Peyer's patch (tissue), 4 donors: ENCODE data around the gene MAB21L3. TPM values are rescaled to one million over a fixed set of nuclear protein-coding genes. Genes with fewer than 3 reads are reported as not detected.

Experiments used
- DNase-seq, 3 donors: peaks; one replicate each; pipeline ENCODE4 v3.0.0-alpha.2; 2017 to 2019
- H3K27ac ChIP-seq, 4 donors: fragments of 200-600 bp; sonication (generic); one replicate each; pipeline ENCODE4 v1.5.1; 2016 to 2019
- H3K27me3 ChIP-seq, 2 donors: fragments of 200-600 bp; sonication (generic); one replicate each; pipeline ENCODE4 v1.5.1; 2019
- H3K36me3 ChIP-seq, 3 donors: fragments of 200-600 bp; sonication (generic); one replicate each; pipeline ENCODE4 v1.5.1; 2016 to 2019
- H3K4me1 ChIP-seq, 4 donors: fragments of 200-600 bp; sonication (generic); one replicate each; pipeline ENCODE4 v1.5.1; 2016 to 2019
- H3K4me3 ChIP-seq, 4 donors: fragments of 200-600 bp; sonication (generic); 1 replicate in 3 of 4; 2 replicates in 1 of 4; pipeline ENCODE4 v1.5.1; 2016 to 2019; ENCODE audit warnings: mild to moderate bottlenecking in 1 of 4
- H3K9me3 ChIP-seq, 4 donors: fragments of 200-600 bp; sonication (generic); one replicate each; pipeline ENCODE4 v1.5.1; 2016 to 2019; ENCODE audit warnings: mild to moderate bottlenecking in 1 of 4
- POLR2A ChIP-seq, 2 donors: fragments of 450-650 bp; IDR thresholded peaks; one replicate each; pipeline ENCODE4 v1.5.1; 2017; ENCODE audit warnings: antibody characterized with exemption in 2 of 2, mild to moderate bottlenecking in 2 of 2, moderate library complexity in 2 of 2
- total RNA-seq, 4 donors: library from RNA; depleted of rRNA; stranded (reverse); fragments of >200 nt; gene quantifications; one replicate each; pipeline ENCODE4 v1.1.0, GENCODE V29; 2016
- TF ChIP-seq, protein P1 (sequence below), 6 experiments: fragments of 450-650 bp in 4 of 6; fragments of 200-600 bp in 2 of 6; sonication (generic) in 1 of 6; IDR thresholded peaks; one replicate each; pipeline ENCODE4 v1.5.1; 2017 to 2019; ENCODE audit warnings: antibody characterized with exemption in 6 of 6, mild to moderate bottlenecking in 3 of 6, moderate library complexity in 1 of 6

The MAB21L3 gene
- total RNA-seq, 4 donors from 2014 or later = 0.94 to 1.8 (median 1.1) TPM; not detected in 1

DNA sequence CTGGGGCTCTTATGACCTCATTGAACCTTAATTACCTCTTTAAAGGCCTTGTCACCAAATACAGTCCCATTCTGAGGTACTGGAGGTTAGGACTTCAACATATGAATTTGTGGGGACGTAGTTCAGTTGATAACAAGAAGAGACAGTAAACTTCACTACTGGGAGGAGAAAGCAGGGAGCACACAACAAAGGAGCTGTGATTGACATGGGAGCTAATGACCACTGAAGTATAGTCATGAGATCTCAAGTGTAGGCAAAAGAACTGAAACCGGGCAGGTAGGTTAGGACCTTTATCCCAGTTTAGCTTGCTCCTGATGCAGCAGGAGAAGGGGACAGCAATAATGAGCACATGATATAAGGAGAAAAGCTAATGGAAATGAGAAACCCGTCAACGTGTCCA lies 11.8 kb upstream of the MAB21L3 start:
- no peaks in the 10 kb centered on the region for H3K27me3 ChIP-seq
- no peaks in the 10 kb centered on the region for H3K4me1 ChIP-seq
- peaks cover 0 to 9% (median 0%) of the 10 kb centered on the region in 4 donors for H3K9me3 ChIP-seq
- H3K36me3 ChIP-seq = no peaks in the 10 kb centered on the region
- TF ChIP-seq POLR2A (IDR thresholded peaks at IDR 0.05) = no peak
- TF ChIP-seq, protein P1, sequence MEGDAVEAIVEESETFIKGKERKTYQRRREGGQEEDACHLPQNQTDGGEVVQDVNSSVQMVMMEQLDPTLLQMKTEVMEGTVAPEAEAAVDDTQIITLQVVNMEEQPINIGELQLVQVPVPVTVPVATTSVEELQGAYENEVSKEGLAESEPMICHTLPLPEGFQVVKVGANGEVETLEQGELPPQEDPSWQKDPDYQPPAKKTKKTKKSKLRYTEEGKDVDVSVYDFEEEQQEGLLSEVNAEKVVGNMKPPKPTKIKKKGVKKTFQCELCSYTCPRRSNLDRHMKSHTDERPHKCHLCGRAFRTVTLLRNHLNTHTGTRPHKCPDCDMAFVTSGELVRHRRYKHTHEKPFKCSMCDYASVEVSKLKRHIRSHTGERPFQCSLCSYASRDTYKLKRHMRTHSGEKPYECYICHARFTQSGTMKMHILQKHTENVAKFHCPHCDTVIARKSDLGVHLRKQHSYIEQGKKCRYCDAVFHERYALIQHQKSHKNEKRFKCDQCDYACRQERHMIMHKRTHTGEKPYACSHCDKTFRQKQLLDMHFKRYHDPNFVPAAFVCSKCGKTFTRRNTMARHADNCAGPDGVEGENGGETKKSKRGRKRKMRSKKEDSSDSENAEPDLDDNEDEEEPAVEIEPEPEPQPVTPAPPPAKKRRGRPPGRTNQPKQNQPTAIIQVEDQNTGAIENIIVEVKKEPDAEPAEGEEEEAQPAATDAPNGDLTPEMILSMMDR (IDR thresholded peaks at IDR 0.05) = no peak
- no peak overlapping the region for H3K4me3 ChIP-seq
- H3K27ac ChIP-seq = no peak overlapping the region
- no peak for DNase-seq

DNA sequence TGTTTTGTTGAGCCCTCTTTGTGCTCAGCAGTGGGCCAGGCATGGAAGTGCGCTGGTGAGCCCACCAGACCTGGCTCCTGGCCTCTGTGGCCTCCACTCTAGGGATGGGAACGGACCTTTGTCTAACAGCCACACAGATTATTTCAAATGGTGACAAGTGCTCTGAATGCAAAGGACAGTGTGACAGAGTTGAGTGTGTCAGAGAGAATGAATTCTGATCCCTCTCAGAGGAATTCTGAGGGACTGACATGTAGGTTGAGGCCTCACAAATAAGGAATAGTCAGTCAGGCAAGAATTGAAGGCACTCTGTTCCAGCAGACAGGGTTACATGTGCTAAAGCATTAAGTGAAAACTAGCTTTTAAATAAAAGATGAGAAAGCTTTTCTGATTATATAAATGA lies 11.3 kb upstream of the MAB21L3 start:
- no peaks in the 10 kb centered on the region for H3K27me3 ChIP-seq
- no peaks in the 10 kb centered on the region for H3K4me1 ChIP-seq
- no peaks in the 10 kb centered on the region for H3K36me3 ChIP-seq
- H3K27ac ChIP-seq = no peak overlapping the region
- TF ChIP-seq, protein P1 (IDR thresholded peaks at IDR 0.05) = no peak
- TF ChIP-seq POLR2A (IDR thresholded peaks at IDR 0.05) = no peak
- peaks cover 0 to 6% (median 0%) of the 10 kb centered on the region in 4 donors for H3K9me3 ChIP-seq
- no peak for DNase-seq
- H3K4me3 ChIP-seq = no peak overlapping the region

DNA sequence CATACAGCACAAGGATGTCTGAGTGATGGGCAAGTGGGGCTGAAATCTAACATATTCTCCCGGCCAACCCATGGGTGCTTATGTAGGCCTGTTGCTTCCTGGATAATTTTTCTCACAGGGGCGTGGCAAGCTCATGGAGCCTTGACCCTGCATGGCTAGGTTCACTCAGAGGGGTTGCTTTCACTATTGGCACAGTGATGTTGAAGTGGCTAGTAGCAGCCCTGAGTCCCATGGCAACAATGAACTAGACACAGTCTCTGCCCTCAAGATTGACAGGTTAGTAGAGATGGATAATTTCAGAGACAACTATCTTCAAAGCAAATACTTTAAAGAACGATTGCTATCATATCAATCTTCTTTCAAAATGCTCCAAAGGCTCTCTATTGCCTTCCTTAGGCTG lies 6.5 kb upstream of the MAB21L3 start:
- TF ChIP-seq, protein P1 (IDR thresholded peaks at IDR 0.05) = no peak
- no peak for TF ChIP-seq POLR2A (IDR thresholded peaks at IDR 0.05)
- Histone ChIP-seq H3K4me3 (no peak overlapping the region), H3K4me1 (no peaks in the 10 kb centered on the region), H3K27ac (no peak overlapping the region), H3K36me3 (no peaks in the 10 kb centered on the region), H3K9me3 (no peaks in the 10 kb centered on the region), H3K27me3 (no peaks in the 10 kb centered on the region)
- DNase-seq = no peak

DNA sequence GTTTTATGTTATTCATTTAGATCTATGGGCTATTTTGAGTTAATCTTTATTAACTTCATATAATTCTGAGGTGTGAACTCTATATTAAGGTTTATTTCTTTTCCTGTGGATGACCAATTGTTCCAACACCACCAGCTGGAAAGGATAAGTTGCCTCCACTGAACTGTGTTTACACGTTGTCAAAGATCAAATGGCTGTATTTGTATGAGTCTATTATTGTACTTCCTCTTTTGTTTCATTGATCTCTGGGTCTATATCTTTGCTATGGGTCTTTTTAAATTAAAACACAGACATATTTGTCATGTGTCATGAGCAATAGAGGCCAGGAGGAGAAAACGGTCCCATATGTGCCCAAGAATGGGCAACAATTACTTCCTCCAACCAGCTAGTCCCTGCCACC lies 5.2 kb upstream of the MAB21L3 start:
- DNase-seq = no peak
- Histone ChIP-seq H3K36me3 (no peaks in the 10 kb centered on the region), H3K27ac (no peak overlapping the region), H3K4me1 (peaks cover 0 to 8% (median 0%) of the 10 kb centered on the region in 4 donors), H3K27me3 (no peaks in the 10 kb centered on the region), H3K4me3 (no peak overlapping the region), H3K9me3 (no peaks in the 10 kb centered on the region)
- TF ChIP-seq POLR2A (IDR thresholded peaks at IDR 0.05) = no peak

DNA sequence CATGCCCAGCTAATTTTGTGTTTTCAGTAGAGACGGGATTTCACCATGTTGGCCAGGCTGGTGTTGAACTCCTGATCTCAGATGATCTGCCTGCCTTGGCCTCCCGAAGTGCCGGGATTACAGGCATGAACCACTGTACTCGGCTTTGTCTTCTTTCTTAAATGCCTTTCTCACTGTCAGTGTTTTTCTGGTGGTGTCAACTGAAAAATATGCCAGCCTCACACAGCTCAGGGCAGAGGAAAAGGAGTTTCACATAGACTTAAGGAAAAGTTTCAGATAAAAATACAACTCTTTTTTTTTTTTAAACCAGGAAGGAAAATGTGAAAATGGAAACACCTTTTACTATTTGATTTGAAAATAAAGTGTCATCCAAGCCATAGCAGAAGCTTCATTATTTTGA lies 4.6 kb upstream of the MAB21L3 start:
- H3K4me3 ChIP-seq = no peak overlapping the region
- H3K27me3 ChIP-seq = no peaks in the 10 kb centered on the region
- H3K9me3 ChIP-seq = no peaks in the 10 kb centered on the region
- no peak for DNase-seq
- no peaks in the 10 kb centered on the region for H3K36me3 ChIP-seq
- peaks cover 0 to 12% (median 3%) of the 10 kb centered on the region in 4 donors for H3K4me1 ChIP-seq
- no peak overlapping the region for H3K27ac ChIP-seq
- TF ChIP-seq POLR2A (IDR thresholded peaks at IDR 0.05) = no peak
- TF ChIP-seq, protein P1 (IDR thresholded peaks at IDR 0.05) = no peak

DNA sequence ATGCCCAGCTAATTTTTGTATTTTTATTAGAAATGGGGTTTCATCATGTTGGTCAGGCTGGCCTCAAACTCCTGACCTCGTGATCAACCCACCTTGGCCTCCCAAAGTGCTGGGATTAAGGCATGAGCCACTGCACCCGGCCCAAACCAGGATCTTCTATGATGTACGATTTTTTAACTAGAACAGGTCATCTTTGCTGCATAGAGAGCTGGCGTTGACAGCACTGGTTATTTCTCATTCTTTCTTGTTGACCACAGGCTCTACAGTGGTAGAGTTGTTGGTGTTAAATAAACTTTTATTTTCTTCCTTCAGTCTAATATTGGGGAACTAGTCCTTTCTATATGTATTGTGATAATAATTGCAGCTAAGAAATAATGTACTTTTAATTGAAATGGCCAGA lies 3.8 kb upstream of the MAB21L3 start:
- Histone ChIP-seq H3K4me3 (no peak overlapping the region), H3K4me1 (peaks cover 0 to 20% (median 3%) of the 10 kb centered on the region in 4 donors), H3K27me3 (no peaks in the 10 kb centered on the region), H3K9me3 (no peaks in the 10 kb centered on the region), H3K36me3 (no peaks in the 10 kb centered on the region), H3K27ac (no peak overlapping the region)
- no peak for DNase-seq
- TF ChIP-seq, protein P1 (IDR thresholded peaks at IDR 0.05) = no peak
- no peak for TF ChIP-seq POLR2A (IDR thresholded peaks at IDR 0.05)
